Small intestine (tissue), 16 donors: ENCODE data around the gene SPANXA1. TPM values are rescaled to one million over a fixed set of nuclear protein-coding genes. Genes with fewer than 3 reads are reported as not detected.
"Not testable (repeated sequence)": the region's sequence is repeated elsewhere in the genome, so short reads cannot be mapped to it uniquely, and the experiment has no call there.

Source experiments
- DNase-seq, 2 donors: peaks; one replicate each; pipeline versions ENCODE4 v3.0.0 to v3.0.0-alpha.2; 2013
- FAIRE-seq: peaks from 2 replicates; lab custom pipeline; 2012; peaks lifted over from hg19 to GRCh38; lab: Jason Lieb, UNC
- H3K27ac ChIP-seq, 3 donors: one replicate each; pipeline ENCODE4 v1.5.1; 2013; ENCODE audit warnings: low read length in 2 of 3, mild to moderate bottlenecking in 2 of 3, control low read depth in 1 of 3, inconsistent platforms in 1 of 3, low read depth in 1 of 3, moderate library complexity in 1 of 3
- H3K27me3 ChIP-seq, 3 donors: one replicate each; pipeline ENCODE4 v1.6.1; 2013; ENCODE audit warnings: low read length in 3 of 3, inconsistent platforms in 1 of 3; ENCODE audit not compliant: control insufficient read depth in 3 of 3, insufficient read depth in 3 of 3
- H3K36me3 ChIP-seq, 3 donors: one replicate each; pipeline ENCODE4 v1.6.1; 2013; ENCODE audit warnings: low read length in 3 of 3, inconsistent platforms in 1 of 3, low read depth in 1 of 3, mild to moderate bottlenecking in 1 of 3, moderate library complexity in 1 of 3; ENCODE audit not compliant: control insufficient read depth in 3 of 3, insufficient read depth in 2 of 3
- H3K4me1 ChIP-seq, 3 donors: one replicate each; pipeline ENCODE4 v1.6.1; 2013; ENCODE audit warnings: low read length in 2 of 3, inconsistent platforms in 1 of 3, low read depth in 1 of 3, mild to moderate bottlenecking in 1 of 3, moderate library complexity in 1 of 3; ENCODE audit not compliant: control insufficient read depth in 3 of 3, insufficient read depth in 2 of 3
- H3K4me3 ChIP-seq, 3 donors: one replicate each; pipeline ENCODE4 v1.5.1; 2013; ENCODE audit warnings: low read length in 3 of 3, control low read depth in 1 of 3, inconsistent platforms in 1 of 3, low read depth in 1 of 3, mild to moderate bottlenecking in 1 of 3, moderate library complexity in 1 of 3
- H3K9me3 ChIP-seq, 2 donors: one replicate each; pipeline ENCODE4 v1.6.1; 2013; ENCODE audit warnings: low read depth in 1 of 2, low read length in 1 of 2; ENCODE audit not compliant: control insufficient read depth in 2 of 2, insufficient read depth in 1 of 2
- WGBS, 3 donors: extraction: QIAGEN DNeasy Blood & Tissue Kit; methylation state at CpG; one replicate each; pipeline ENCODE4 v1.1.7; 2013; 5-methylcytosine and 5-hydroxymethylcytosine counted together
- long read RNA-seq, 10 donors: transcript quantifications; one replicate each; lab custom pipeline, GENCODE V29; 2026
- polyA plus RNA-seq, 4 donors: library from polyadenylated mRNA; stranded (reverse) in 3 of 4; unstranded in 1 of 4; fragments of 200-250 nt in 3 of 4; fragments of 120-200 nt in 1 of 4; gene quantifications; one replicate each; pipeline versions ENCODE4 v1.2.1 to v1.2.3, GENCODE V29; 2013
- donor health status: healthy with polysubstance abuse.
- donor health status: control.
- donor health status: control.
- donor health status: Bipolar disorder and iron deficiency.
- donor health status: healthy.

Gene SPANXA1, protein sequence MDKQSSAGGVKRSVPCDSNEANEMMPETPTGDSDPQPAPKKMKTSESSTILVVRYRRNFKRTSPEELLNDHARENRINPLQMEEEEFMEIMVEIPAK
- not detected for polyA plus RNA-seq
- long read RNA-seq, donor 1 = 0 reads
- long read RNA-seq, donor 2 = 0 reads
- long read RNA-seq, donor 3 = 0 reads
- long read RNA-seq, donor 4 = 0 reads
- long read RNA-seq, donor 5 = 0 reads
- long read RNA-seq, donor 6 = 0 reads
- long read RNA-seq, donor 7 = 0 reads
- long read RNA-seq, donor 8 = 0 reads
- long read RNA-seq, donor 9 = 0 reads
- long read RNA-seq, donor 10 = 0 reads

DNA sequence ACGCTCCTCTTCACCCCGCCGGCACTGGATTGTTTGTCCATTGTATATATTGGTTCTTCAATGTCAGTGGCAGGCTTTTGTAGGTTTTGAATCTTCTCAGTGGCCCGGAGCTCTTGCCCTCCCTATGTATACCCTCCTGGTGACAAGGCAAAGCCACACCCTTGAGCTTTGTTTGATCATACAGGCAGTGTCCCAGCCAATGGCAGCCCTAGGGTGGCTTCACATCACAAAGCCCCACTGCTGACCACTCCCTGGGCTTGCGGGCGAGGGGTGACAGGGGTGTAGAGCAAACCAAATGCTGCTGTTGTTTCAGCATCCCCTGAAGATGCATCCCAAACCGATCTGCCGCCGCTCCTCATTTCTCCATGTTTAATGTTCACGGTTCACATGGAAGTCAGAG, at the start of gene SPANXA1:
SPANXA1 (minus strand) TSS at position 101 of the 400 bp plus-strand sequence; CDS start at position 41, 60 bp downstream.
- not testable (repeated sequence) for H3K36me3 ChIP-seq, H3K4me1 ChIP-seq, DNase-seq, H3K4me3 ChIP-seq, H3K27me3 ChIP-seq, H3K27ac ChIP-seq, H3K9me3 ChIP-seq, FAIRE-seq
- no CpG with 5 or more reads among the region's 10 CpGs for WGBS, 3 donors

- no peaks in the 10 kb centered on the region for H3K27me3 ChIP-seq
- no peak overlapping the region for H3K27ac ChIP-seq
- H3K4me3 ChIP-seq = no peak overlapping the region
- peaks cover 0 to 7% of the 10 kb centered on the region in 2 donors for H3K9me3 ChIP-seq
- H3K36me3 ChIP-seq = no peaks in the 10 kb centered on the region
- FAIRE-seq (no peak), DNase-seq (no peak)
- H3K4me1 ChIP-seq = no peaks in the 10 kb centered on the region
Observed at GRCh38 chrX:141632124-141632523, 47.6 kb upstream of the SPANXA1 start.

- Histone ChIP-seq H3K27me3 (no peaks in the 10 kb centered on the region), H3K4me1 (no peaks in the 10 kb centered on the region), H3K27ac (no peak overlapping the region), H3K4me3 (no peak overlapping the region), H3K36me3 (no peaks in the 10 kb centered on the region), H3K9me3 (no peaks in the 10 kb centered on the region)
- 54 to 69% (median 64%) methylated on average over 2 of the region's 2 CpGs for WGBS, 3 donors
- FAIRE-seq (no peak), DNase-seq (no peak)
Observed at GRCh38 chrX:141619336-141619735, 34.8 kb upstream of the SPANXA1 start.

DNA sequence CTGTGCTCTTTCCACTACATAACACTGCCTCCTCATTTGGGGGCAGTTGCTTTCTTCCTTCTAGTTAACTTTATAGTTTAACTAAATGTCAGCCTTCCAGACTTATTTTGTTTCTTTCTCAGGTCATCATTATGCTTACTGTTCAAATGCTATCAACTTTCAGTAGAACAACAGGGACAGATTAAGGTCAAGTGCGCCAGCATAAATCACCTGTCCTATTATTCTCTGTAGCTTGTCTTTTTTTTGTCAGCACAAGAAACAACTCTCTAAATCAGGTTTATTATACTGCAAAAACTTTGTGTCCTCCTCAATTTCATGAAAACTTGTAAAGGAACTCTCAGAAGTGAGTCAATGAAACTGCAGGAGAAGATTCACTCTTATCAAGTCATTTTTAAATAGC, 24.6 kb upstream of the SPANXA1 start:
- Histone ChIP-seq H3K27me3 (no peaks in the 10 kb centered on the region), H3K36me3 (no peaks in the 10 kb centered on the region), H3K9me3 (peaks cover 0 to 3% of the 10 kb centered on the region in 2 donors), H3K4me1 (no peaks in the 10 kb centered on the region), H3K27ac (no peak overlapping the region), H3K4me3 (no peak overlapping the region)
- FAIRE-seq (no peak), DNase-seq (no peak)
- WGBS, 3 donors = 88 to 96% (median 95%) methylated on average over 1 of the region's 1 CpG

- no CpG with 5 or more reads among the region's 10 CpGs for WGBS, 3 donors
- FAIRE-seq = not testable (repeated sequence)
Observed at GRCh38 chrX:141589408-141589807, 4.9 kb upstream of the SPANXA1 start, which contains the start of gene SPANXA2. SPANXA2 (plus strand) TSS chrX:141589708; CDS start chrX:141589768, 60 bp downstream.

GRCh38 chrX:141542551-141542950, 42.0 kb downstream of the SPANXA1 start:
- H3K27ac ChIP-seq, FAIRE-seq, H3K4me3 ChIP-seq, H3K36me3 ChIP-seq, DNase-seq, H3K27me3 ChIP-seq, H3K9me3 ChIP-seq, H3K4me1 ChIP-seq: not testable (repeated sequence)
- 57 to 92% (median 66%) methylated on average over 4 to 8 of the region's 16 CpGs for WGBS, 3 donors

More at GRCh38 chrX:141589408-141589807, 4.9 kb upstream of the SPANXA1 start, which contains the start of gene SPANXA2:
- H3K4me3 ChIP-seq, H3K9me3 ChIP-seq, H3K27ac ChIP-seq, H3K36me3 ChIP-seq, DNase-seq, H3K4me1 ChIP-seq, H3K27me3 ChIP-seq: not testable (repeated sequence)

Other genes with a start within 250 kb of the SPANXA1 start
- gene SPANXA2, start 5.0 kb upstream of the SPANXA1 start, polyA plus RNA-seq = not detected
- not detected for gene SPANXD, start 114.0 kb upstream of the SPANXA1 start, polyA plus RNA-seq